Skeletal muscle satellite cell (primary cell): ENCODE data around the gene AKNAD1.
A peak's percentile ranks its signal among the peaks of the same experiment; 100 is the strongest.

Source experiments
- H3K27me3 ChIP-seq: 2 replicates; pipeline ENCODE4 v1.7.0; 2013; ENCODE audit warnings: low read length; ENCODE audit not compliant: control insufficient read depth, insufficient read depth
- H3K36me3 ChIP-seq: 2 replicates; pipeline ENCODE4 v1.7.0; 2013; ENCODE audit warnings: mild to moderate bottlenecking, control low read depth, low read length; ENCODE audit not compliant: insufficient read depth
- H3K4me1 ChIP-seq: 2 replicates; pipeline ENCODE4 v1.7.0; 2013; ENCODE audit warnings: low read length; ENCODE audit not compliant: control insufficient read depth, insufficient read depth
- H3K4me2 ChIP-seq: 2 replicates; pipeline ENCODE4 v1.7.0; 2013; ENCODE audit warnings: mild to moderate bottlenecking, low read length
- H3K4me3 ChIP-seq: 2 replicates; pipeline ENCODE4 v1.7.0; 2013; ENCODE audit warnings: low read length
- H3K9ac ChIP-seq: 2 replicates; pipeline ENCODE4 v1.7.0; 2013; ENCODE audit warnings: mild to moderate bottlenecking, low read depth, low read length, moderate library complexity
- H3K9me3 ChIP-seq: replicated peaks from 2 replicates; pipeline ENCODE4 v1.7.0; 2013; ENCODE audit warnings: mild to moderate bottlenecking, control low read depth, low read length

Gene AKNAD1

DNA sequence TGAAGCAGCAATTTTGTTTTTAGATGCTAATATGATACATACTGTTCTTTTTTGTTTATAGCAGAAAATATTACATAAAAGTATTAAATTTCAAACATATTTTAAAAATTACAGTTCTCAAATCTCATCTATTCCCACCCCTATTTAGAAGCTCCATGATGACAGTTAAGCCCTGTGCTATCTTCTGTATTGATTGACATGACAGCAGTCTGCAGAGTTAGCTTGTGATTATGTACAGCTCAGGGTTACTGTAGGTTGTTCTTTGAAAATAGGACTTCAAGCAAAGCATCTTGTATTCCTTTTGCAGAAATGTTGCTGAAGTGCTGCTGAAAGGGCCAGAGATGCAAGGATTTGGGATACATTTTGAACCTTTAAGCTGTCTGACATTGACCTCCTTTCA is 28.1 kb upstream of the AKNAD1 start:
- Histone ChIP-seq H3K27me3 (no peaks in the 10 kb centered on the region), H3K4me2 (no peak overlapping the region), H3K4me3 (no peak overlapping the region), H3K9ac (no peak overlapping the region), H3K9me3 (no peaks in the 10 kb centered on the region), H3K36me3 (no peaks in the 10 kb centered on the region), H3K4me1 (peaks cover 12% of the 10 kb centered on the region)

DNA sequence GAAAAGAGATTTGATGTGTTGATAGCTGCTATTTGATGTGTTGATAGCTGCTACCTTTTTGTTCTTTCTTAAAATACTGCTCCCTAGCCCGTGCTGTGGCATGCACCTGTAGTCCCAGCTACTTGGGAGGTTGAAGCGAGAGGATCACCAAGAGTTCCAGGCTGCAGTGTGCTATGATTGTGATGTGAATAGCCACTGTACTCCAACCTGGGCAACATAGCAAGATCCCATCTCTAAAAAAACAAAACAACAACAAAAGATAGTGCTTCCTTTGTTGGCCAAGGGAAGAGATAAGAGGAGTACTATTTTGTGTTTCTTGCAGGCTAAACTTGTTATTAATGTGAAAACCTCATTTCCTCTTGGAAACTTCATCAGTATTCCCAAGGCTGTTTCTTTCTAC is 25.9 kb upstream of the AKNAD1 start:
- Histone ChIP-seq H3K36me3 (no peaks in the 10 kb centered on the region), H3K9ac (no peak overlapping the region), H3K4me2 (no peak overlapping the region), H3K4me3 (no peak overlapping the region), H3K4me1 (peaks cover 19% of the 10 kb centered on the region), H3K27me3 (no peaks in the 10 kb centered on the region), H3K9me3 (no peaks in the 10 kb centered on the region)

DNA sequence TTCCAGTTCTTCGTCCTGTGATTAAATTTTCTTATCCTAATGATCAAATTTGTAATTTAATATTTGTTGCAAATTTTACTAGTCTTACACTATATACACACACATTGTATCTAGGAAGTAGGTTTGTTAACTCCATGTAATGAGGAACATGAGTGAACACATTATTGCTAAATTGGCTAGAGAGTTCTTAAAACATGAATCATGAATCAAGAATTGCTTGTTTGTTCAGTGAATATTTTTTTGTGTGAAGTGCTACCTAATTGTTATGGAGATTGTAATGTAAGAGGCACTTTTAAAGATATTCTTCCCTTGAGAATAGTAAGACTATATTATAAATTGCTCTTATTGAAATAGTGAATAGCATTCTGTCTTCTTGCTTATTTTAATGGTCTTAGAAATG is 24.5 kb upstream of the AKNAD1 start:
- H3K4me1 ChIP-seq: peaks cover 19% of the 10 kb centered on the region
- no peaks in the 10 kb centered on the region for H3K27me3 ChIP-seq
- no peaks in the 10 kb centered on the region for H3K36me3 ChIP-seq
- no peak overlapping the region for H3K9ac ChIP-seq
- no peaks in the 10 kb centered on the region for H3K9me3 ChIP-seq
- H3K4me3 ChIP-seq: no peak overlapping the region
- H3K4me2 ChIP-seq: no peak overlapping the region

DNA sequence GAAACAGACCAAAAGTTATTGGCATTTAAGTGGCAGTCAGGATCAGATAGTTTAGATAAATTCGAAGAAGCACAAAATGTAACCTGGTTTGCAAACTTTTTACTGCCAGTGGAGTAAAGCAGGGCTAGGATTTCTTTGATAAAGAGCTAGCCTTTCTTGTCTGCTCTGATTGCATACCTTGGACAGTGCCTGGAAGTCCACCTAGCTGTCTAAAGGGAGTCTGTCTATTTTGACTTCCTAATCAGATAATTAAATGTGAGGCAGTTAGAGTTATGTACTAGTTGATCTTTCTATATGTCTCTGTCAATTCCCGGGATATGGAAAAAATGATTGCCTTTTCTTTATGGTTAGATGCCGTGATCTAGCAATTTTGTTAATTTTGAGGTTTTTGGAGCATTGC is 24.0 kb upstream of the AKNAD1 start:
- H3K4me3 ChIP-seq: no peak overlapping the region
- H3K4me2 ChIP-seq: no peak overlapping the region
- H3K27me3 ChIP-seq: no peaks in the 10 kb centered on the region

DNA sequence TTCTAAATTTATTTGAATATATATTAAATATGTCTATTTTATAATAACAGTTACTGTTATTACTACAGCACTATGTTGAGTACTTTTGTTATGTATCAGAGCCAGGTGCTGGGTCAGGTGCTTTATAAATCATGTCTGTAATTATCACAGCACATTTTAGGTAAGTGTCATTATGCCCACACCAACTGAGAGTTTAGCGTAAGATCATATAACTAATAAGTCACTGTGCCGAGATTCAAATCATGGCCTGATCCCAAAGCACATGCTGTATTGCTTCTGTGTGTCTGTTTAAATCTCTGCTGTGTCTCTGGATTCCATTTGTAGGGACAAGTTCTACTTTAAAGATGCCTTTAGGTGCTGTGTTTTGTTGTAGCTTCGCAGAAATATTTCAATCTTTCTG is 21.8 kb upstream of the AKNAD1 start:
- H3K9ac ChIP-seq: peak overlapping the region; percentile 34
- no peaks in the 10 kb centered on the region for H3K27me3 ChIP-seq
- no peaks in the 10 kb centered on the region for H3K36me3 ChIP-seq
- H3K4me2 ChIP-seq: peak overlapping the region; percentile 78
- H3K4me1 ChIP-seq: peaks cover 19% of the 10 kb centered on the region
- peak overlapping the region; percentile 88 for H3K4me3 ChIP-seq
- no peaks in the 10 kb centered on the region for H3K9me3 ChIP-seq

More for the DNA sequence above, 24.0 kb upstream of the AKNAD1 start:
- H3K9me3 ChIP-seq: no peaks in the 10 kb centered on the region
- H3K9ac ChIP-seq: no peak overlapping the region
- H3K4me1 ChIP-seq: peaks cover 19% of the 10 kb centered on the region
- H3K36me3 ChIP-seq: no peaks in the 10 kb centered on the region

DNA sequence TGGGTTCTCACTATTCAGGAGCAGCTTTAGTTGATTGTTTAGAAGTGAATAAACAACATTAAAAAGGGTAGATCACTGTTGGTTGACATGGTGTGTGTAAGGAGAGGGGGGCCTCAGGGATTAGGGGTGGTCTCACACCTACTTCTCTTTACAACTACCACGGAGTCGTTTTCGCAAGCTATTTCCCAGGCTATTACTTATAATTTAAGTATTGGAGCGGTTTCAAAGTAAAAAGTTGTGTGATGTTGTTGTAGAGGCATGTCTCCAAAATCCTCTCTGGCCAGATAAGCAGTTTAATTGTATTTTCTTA is 21.2 kb upstream of the AKNAD1 start:
- Histone ChIP-seq H3K9ac (peak overlapping the region; percentile 88), H3K4me1 (peaks cover 19% of the 10 kb centered on the region), H3K36me3 (no peaks in the 10 kb centered on the region), H3K4me3 (peak overlapping the region; percentile 88), H3K27me3 (no peaks in the 10 kb centered on the region), H3K4me2 (peak overlapping the region; percentile 78), H3K9me3 (no peaks in the 10 kb centered on the region)

DNA sequence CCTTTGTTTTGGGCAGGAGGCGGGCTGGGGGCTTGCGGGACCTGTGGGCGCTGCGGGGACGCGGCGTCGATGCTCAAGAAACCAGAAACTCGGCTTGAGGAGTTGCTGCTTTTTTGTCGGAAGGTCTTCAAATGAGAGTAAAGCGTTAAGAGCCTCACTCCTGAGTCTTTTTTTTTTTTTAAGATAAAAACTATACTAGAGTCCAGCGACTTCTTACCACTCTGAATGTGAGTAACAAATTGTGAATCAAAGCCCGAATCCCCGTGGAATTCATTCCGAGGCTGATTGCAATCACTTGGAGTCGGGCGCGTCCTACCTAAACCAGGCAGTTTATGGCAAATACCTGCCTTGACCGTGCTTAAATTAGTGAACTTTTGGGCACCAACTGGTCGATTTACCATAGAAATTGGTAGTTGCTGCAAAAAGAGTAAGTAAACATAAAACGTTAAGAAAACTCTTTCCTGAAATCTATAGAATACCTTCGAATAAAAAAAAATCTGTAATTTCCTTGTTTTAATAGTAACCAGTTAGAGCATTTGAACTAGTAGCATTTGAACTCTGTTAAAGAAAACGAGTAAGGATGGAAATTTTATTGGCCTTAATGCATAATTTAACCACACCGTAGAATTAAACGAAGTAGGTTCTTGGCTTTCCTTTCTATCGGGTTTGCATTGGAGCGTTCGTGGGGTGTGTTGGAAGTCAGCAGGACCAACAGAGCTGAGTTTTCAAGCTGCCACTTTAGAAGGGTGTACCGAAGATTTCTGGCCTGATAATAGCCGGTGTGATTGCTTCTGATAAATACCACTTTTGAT is 20.7 kb upstream of the AKNAD1 start:
- Histone ChIP-seq H3K36me3 (no peaks in the 10 kb centered on the region), H3K9ac (peak overlapping the region; percentile 88), H3K4me2 (peak overlapping the region; percentile 78), H3K4me3 (peak overlapping the region; percentile 88), H3K9me3 (no peaks in the 10 kb centered on the region), H3K4me1 (peaks cover 19% of the 10 kb centered on the region), H3K27me3 (no peaks in the 10 kb centered on the region)

DNA sequence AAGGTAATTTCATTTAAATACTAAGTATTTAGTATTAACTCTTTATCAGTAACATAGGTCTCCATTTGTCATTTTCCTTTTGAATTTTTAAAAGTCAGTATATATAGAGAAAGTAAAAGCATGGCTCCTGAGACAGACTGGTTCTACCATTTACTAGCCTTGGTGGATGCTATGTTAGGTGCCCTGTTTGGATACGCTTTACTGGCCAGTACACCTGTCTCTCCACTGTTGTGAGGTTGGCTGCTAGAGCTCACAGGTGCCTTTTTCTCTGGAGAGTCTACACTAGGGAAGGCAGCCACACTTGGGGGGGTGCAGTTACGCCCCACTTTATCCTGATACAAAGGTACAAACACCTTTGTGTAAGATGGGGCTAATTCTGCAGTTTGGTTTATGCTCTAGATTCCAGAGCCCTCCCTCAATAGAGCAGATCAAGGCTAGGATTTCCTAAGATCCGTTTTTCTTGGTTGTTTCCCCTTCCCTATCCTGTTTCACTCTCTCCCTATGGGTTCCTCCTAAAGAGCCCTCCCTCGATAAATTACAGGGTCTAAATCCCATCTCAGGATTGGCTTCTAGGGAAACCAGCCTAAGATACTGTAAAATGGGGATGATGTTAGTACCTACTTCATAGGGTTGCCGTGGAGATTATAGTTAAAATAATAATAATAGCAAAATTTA is 14.3 kb upstream of the AKNAD1 start:
- no peaks in the 10 kb centered on the region for H3K4me1 ChIP-seq
- no peaks in the 10 kb centered on the region for H3K27me3 ChIP-seq
- H3K4me3 ChIP-seq: no peak overlapping the region
- no peak overlapping the region for H3K9ac ChIP-seq
- H3K36me3 ChIP-seq: no peaks in the 10 kb centered on the region
- no peaks in the 10 kb centered on the region for H3K9me3 ChIP-seq
- no peak overlapping the region for H3K4me2 ChIP-seq

DNA sequence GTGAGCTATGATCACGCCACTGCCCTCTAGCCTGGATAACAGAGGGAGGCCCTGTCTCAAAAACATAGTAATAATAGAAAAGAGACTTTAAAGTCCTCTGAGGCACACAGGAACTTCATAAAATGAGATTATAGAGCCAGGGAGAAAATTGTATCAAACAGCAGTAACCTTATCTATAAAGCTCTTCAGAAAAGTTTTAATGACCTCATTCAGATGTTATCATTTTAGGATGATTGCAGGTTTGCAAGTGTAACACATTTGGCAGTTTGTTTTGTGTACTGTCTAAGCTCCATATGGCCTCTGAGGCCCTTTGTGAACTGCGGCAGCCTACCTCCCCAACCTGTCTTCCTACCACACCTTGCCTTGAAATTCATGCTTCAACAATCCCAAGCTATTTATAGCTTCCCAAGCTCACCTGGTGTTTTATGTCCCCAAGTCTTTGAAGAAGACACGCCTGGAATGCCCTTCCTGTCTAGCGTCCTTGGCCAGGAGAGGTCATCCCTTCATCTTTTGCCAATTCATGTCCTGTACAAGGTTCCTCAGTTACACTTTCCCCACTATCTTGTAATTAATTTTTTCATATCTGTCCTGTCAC is 8.5 kb upstream of the AKNAD1 start:
- Histone ChIP-seq H3K4me1 (no peaks in the 10 kb centered on the region), H3K27me3 (no peaks in the 10 kb centered on the region), H3K4me2 (no peak overlapping the region), H3K9ac (no peak overlapping the region), H3K4me3 (no peak overlapping the region), H3K9me3 (no peaks in the 10 kb centered on the region), H3K36me3 (no peaks in the 10 kb centered on the region)

DNA sequence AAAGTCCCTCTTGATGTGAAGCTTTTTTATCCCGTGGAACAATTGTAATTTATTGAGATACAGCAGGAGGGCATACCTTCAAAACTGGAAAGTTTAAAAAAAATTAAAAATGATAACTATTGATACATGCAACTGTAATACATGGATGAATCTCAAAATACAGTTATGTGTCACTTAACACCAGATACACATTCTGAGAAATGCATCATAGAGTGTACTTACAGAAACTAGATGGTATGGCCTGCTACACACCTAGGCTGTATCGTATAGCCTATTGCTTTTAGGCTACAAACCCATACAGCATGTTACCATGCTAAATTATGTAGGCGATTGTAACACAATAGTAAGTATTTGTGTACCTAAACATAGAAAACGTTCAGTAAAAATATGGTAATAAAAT is 7.1 kb upstream of the AKNAD1 start:
- Histone ChIP-seq H3K4me3 (no peak overlapping the region), H3K27me3 (no peaks in the 10 kb centered on the region), H3K4me1 (no peaks in the 10 kb centered on the region), H3K9ac (no peak overlapping the region), H3K36me3 (no peaks in the 10 kb centered on the region), H3K4me2 (no peak overlapping the region), H3K9me3 (no peaks in the 10 kb centered on the region)

DNA sequence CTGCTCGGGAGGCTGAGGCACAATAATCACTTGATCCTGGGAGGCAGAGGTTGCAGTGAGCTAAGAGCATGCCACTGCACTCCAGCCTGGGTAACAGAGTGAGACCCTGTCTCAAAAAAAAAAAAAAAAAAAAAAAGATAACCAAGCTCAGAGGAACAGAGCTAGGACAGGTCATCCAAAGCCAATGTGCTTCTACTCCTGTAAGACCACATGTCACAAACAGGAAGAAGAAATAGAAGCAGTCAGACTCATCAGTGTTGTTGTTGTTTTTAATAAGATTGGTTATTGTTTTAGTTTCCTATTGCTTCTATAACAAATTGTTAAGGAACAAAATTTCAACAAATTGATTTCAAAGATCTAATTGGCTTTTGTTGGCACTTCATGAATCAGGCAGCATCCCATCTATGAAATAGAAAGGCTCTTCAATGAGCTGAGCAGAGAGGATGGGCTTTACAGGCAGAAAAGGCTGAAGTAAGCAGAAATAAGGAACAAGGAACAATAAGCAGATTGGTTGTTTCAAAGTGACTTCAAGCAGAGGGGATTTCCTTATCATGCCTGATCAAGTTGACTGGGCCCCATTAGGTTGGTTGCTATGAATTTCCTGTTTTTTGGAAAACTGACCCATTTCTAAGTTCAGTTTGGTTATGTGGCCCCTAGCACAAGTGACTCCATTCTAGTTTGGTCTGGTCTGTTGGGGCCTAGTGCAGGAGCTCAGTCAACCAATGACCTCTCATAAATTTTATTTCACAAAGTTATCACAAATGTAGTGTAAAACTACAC is 6.0 kb upstream of the AKNAD1 start:
- Histone ChIP-seq H3K4me2 (no peak overlapping the region), H3K9me3 (no peaks in the 10 kb centered on the region), H3K4me3 (no peak overlapping the region), H3K27me3 (no peaks in the 10 kb centered on the region), H3K9ac (no peak overlapping the region), H3K36me3 (no peaks in the 10 kb centered on the region), H3K4me1 (peaks cover 8% of the 10 kb centered on the region)
